ENCODE measurements around the gene CCDC33. TPM values are rescaled to one million over a fixed set of nuclear protein-coding genes. Genes with fewer than 3 reads are reported as not detected.

Gene CCDC33
- total RNA-seq, 1 donor from 2014 or later = not detected

DNA sequence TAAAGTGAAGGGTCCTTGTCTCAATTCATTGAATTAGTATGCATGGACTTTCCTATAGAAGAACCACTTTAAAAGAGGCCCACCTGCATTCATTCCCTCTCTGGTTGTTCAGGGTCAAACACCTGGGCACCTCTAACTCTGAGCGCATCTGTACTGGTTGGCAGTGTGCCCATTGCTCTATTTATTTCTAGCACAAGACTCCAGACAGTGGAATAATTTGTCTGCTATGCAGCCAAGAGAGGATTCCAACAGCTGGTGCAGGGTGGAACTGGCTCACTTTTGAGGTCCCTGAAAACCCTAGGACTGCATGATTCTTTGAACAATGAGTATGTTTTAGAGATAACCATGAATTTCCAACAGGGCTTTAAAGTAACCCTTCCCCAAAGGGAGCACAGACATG is 57.9 kb downstream of the CCDC33 start:
- Histone ChIP-seq H3K9me3 (no peaks in the 10 kb centered on the region), H3K27ac (no peak overlapping the region), H3K4me1 (no peaks in the 10 kb centered on the region), H3K4me3 (no peak overlapping the region), H3K27me3 (peaks cover 29% of the 10 kb centered on the region), H3K36me3 (no peaks in the 10 kb centered on the region)
- intact Hi-C loops (cut with DNase I) = no loop called here
- ATAC-seq (no peak), DNase-seq (no peak)
- TF ChIP-seq, protein P1, sequence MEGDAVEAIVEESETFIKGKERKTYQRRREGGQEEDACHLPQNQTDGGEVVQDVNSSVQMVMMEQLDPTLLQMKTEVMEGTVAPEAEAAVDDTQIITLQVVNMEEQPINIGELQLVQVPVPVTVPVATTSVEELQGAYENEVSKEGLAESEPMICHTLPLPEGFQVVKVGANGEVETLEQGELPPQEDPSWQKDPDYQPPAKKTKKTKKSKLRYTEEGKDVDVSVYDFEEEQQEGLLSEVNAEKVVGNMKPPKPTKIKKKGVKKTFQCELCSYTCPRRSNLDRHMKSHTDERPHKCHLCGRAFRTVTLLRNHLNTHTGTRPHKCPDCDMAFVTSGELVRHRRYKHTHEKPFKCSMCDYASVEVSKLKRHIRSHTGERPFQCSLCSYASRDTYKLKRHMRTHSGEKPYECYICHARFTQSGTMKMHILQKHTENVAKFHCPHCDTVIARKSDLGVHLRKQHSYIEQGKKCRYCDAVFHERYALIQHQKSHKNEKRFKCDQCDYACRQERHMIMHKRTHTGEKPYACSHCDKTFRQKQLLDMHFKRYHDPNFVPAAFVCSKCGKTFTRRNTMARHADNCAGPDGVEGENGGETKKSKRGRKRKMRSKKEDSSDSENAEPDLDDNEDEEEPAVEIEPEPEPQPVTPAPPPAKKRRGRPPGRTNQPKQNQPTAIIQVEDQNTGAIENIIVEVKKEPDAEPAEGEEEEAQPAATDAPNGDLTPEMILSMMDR (IDR thresholded peaks at IDR 0.05) = no peak

DNA sequence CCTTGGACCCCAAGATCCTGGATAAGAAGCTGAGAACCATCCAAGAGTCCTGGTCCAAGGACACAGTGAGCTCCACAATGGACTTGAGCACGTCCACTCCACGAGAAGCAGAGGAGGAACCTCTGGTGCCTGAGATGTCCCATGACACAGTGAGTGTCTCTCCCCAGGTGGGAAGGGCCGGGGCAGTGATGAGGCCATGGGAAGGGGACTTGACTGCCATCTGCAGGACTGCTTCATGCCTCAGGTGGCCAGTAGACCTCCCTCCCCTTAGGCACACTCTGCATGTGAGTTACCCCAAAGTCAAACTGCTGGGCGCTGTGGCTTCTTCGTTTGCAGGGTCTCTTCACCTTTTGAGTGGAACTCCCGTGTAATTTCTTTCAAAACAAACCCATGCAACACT is 59.7 kb downstream of the CCDC33 start:
- Histone ChIP-seq H3K27me3 (peaks cover 41% of the 10 kb centered on the region), H3K9me3 (no peaks in the 10 kb centered on the region), H3K36me3 (no peaks in the 10 kb centered on the region), H3K4me1 (no peaks in the 10 kb centered on the region), H3K4me3 (no peak overlapping the region), H3K27ac (no peak overlapping the region)
- ATAC-seq = no peak
- DNase-seq = no peak
- TF ChIP-seq, protein P1 (IDR thresholded peaks at IDR 0.05) = no peak
- intact Hi-C loops (cut with DNase I) = no loop called here

DNA sequence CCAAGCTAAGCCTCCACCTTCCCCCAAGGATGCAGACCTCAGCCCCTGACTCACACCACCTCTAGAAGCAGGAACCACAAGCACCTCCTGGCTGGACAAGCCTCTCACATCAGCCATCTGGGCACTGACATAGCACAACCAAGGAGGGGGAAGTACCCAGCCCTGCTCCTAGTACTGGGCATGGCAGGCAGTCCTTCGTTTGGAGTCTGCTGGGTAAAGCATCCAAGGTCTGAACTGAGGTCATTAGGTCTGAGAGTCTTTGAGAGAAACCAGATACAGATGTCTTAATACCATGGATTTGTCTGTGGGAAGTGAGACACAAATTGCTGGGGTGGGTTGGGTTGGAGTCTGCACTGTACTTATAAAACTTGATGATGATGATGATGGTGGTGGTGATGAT is 61.8 kb downstream of the CCDC33 start:
- Histone ChIP-seq H3K27me3 (peaks cover 39% of the 10 kb centered on the region), H3K9me3 (no peaks in the 10 kb centered on the region), H3K4me3 (no peak overlapping the region), H3K27ac (no peak overlapping the region), H3K4me1 (no peaks in the 10 kb centered on the region), H3K36me3 (no peaks in the 10 kb centered on the region)
- intact Hi-C loops (cut with DNase I) = no loop called here
- TF ChIP-seq, protein P1 (IDR thresholded peaks at IDR 0.05) = no peak
- no peak for ATAC-seq
- no peak for DNase-seq

DNA sequence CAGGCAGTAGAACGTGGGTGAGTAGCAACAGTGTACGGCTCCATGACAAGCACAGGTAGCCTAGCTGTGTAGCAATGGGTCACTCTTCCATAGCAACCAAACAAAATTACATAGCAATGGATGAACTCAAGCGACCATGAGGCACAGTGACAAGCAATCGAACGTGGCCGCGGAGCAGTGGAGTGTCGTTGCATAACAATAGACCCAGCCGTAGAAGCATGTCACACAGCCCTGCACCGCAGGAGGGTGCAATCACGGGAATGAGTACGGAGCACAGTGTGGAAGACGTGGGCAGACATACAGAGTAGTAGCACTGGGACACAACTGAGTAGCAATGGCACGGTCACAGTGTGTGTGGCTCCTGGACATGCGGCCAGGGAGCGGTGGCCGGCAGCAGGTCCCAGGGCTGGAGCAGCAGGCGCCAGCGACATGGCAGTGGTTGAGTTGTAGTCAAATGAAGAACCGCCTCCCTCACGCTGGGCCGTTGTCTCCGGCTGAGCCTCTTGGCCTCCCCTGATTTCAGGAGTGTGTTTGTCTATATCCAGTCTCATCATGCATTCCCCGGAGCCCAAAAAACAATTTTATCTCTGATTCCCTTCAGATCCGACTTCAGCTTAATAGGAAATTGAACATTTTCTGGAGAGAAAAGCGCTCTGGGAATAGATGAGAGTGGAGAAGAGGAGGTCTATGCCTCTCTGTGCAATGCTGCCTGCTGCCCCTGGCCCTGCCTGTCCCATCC is 64.1 kb downstream of the CCDC33 start:
- Histone ChIP-seq H3K4me3 (no peak overlapping the region), H3K4me1 (no peaks in the 10 kb centered on the region), H3K27ac (no peak overlapping the region), H3K27me3 (peaks cover 35% of the 10 kb centered on the region), H3K9me3 (no peaks in the 10 kb centered on the region), H3K36me3 (no peaks in the 10 kb centered on the region)
- intact Hi-C loops (cut with DNase I) = loop anchor here (5.0 kb wide), 1 partner anchor 173 kb away; no protein-coding TSS in a partner anchor
- ATAC-seq = no peak
- TF ChIP-seq, protein P1 (IDR thresholded peaks at IDR 0.05) = no peak
- DNase-seq = no peak

DNA sequence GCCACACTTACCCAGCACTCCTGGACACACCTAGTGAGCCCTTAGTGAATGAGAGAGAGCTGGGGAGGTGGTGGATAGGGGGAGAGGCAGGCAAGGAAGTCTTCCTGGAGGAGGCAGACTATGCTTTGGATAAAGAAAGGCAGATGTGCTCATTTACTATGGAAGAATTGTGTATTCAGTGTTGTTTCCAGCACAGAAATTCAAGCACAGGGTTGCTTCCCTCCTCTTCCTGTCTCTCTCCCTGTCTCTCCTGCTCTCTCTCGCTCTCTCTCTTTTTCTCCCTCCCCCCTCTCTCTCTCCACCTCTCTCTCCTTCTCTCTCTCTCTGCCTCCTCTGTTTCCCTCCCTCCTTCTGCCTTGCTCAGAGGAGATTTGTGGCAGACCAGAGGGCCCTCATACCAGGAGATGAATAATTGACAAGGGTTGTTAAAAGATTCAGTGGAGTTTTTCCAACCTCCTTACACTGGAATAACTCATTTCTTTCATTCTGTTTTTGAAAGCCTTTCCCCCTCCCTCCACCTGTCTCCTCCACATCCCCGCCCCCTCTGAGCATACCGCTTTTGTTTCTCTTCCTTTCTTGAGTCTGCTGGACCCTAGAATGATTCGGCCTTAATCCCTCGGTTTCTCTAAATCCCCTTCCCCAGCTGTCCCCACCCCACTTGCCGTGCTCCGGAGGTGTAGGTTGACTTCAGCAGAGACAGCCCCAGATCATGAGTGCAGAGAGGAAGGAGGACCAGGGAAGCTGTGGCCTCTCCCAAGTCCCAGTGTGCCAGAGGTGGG is 65.6 kb downstream of the CCDC33 start:
- Histone ChIP-seq H3K36me3 (no peaks in the 10 kb centered on the region), H3K9me3 (no peaks in the 10 kb centered on the region), H3K4me1 (no peaks in the 10 kb centered on the region), H3K27ac (no peak overlapping the region), H3K4me3 (no peak overlapping the region), H3K27me3 (peaks cover 44% of the 10 kb centered on the region)
- TF ChIP-seq, protein P1 (IDR thresholded peaks at IDR 0.05) = no peak
- DNase-seq (no peak), ATAC-seq (no peak)
- intact Hi-C loops (cut with DNase I) = loop anchor here (5.0 kb wide), 1 partner anchor 174 kb away; no protein-coding TSS in a partner anchor

Data from upper lobe of right lung (tissue), 1 donor.